ENCODE results near the gene LMO1.

The LMO1 gene

GRCh38 chr11:8202516-8203413 is 60.9 kb downstream of the LMO1 start:
- no peak for DNase-seq

- peak; percentile 59 for DNase-seq
Observed at GRCh38 chr11:8201644-8202365, 61.9 kb downstream of the LMO1 start.

- DNase-seq, result no peak
Observed at GRCh38 chr11:8199676-8200075, 64.0 kb downstream of the LMO1 start.

GRCh38 chr11:8196749-8197148 is 66.9 kb downstream of the LMO1 start:
- DNase-seq, result no peak

- DNase-seq, result peak; percentile 21
Observed at GRCh38 chr11:8194956-8195355, 68.7 kb downstream of the LMO1 start.

- DNase-seq, result no peak
Observed at GRCh38 chr11:8192896-8193209, 70.8 kb downstream of the LMO1 start.

GRCh38 chr11:8192016-8192895 is 71.4 kb downstream of the LMO1 start:
- peak; percentile 80 for DNase-seq

GRCh38 chr11:8190431-8190830 is 73.2 kb downstream of the LMO1 start:
- no peak for DNase-seq

- DNase-seq, result no peak
Observed at GRCh38 chr11:8186429-8186828, 77.2 kb downstream of the LMO1 start.

- no peak for DNase-seq
Observed at GRCh38 chr11:8183111-8183510, 80.6 kb downstream of the LMO1 start.

- no peak for DNase-seq
Observed at GRCh38 chr11:8180469-8180868, 83.2 kb downstream of the LMO1 start.

- no peak for DNase-seq
Observed at GRCh38 chr11:8178297-8178696, 85.4 kb downstream of the LMO1 start.

GRCh38 chr11:8177136-8177535 is 86.5 kb downstream of the LMO1 start:
- DNase-seq, result no peak

Data from suppressor macrophage treated with lipopolysaccharide for 4 hours (primary cell).